T-helper 17 cell (primary cell): Measurements from ENCODE around the gene TLCD4. TPM values are rescaled to one million over a fixed set of nuclear protein-coding genes. Genes with fewer than 3 reads are reported as not detected.
A peak's percentile ranks its signal among the peaks of the same experiment; 100 is the strongest.

ENCODE experiments used
- ATAC-seq: fragments of 150-1000 bp; cut with Tn5 transposase; 2 replicates; pipeline ENCODE4 v1.10.0; 2021; ENCODE audit warnings: mild to moderate bottlenecking, moderate library complexity
- DNase-seq, 3 donors: peaks; one replicate each; pipeline versions ENCODE4 v3.0.0 to v3.0.0-alpha.2; 2020 to 2021
- H3K9me3 ChIP-seq: one replicate; pipeline ENCODE4 v1.7.0; 2013; ENCODE audit warnings: low read length, mild to moderate bottlenecking; ENCODE audit not compliant: control insufficient read depth, poor library complexity, severe bottlenecking
- H3K27ac Mint-ChIP-seq: one replicate; pipeline ENCODE4 v1.8.0; 2022; ENCODE audit warnings: mild to moderate bottlenecking, moderate library complexity, mixed read lengths
- H3K27me3 Mint-ChIP-seq: one replicate; pipeline ENCODE4 v1.8.0; 2022; ENCODE audit warnings: mixed read lengths
- H3K36me3 Mint-ChIP-seq: one replicate; pipeline ENCODE4 v1.8.0; 2022; ENCODE audit warnings: low read depth, mixed read lengths
- H3K4me1 Mint-ChIP-seq: one replicate; pipeline ENCODE4 v1.8.0; 2022; ENCODE audit warnings: mild to moderate bottlenecking, mixed read lengths
- H3K4me3 Mint-ChIP-seq: one replicate; pipeline ENCODE4 v1.8.0; 2022; ENCODE audit warnings: mild to moderate bottlenecking, moderate library complexity, mixed read lengths
- total RNA-seq, 4 donors: library from RNA in 2 of 4; stranded (reverse) in 2 of 4; gene quantifications; one replicate each; pipeline ENCODE4 v1.2.3 and lab custom pipeline; 2022 to 2026

The TLCD4 gene
- total RNA-seq, 2 donors from 2014 or later: 0.23 to 0.25 TPM

DNA sequence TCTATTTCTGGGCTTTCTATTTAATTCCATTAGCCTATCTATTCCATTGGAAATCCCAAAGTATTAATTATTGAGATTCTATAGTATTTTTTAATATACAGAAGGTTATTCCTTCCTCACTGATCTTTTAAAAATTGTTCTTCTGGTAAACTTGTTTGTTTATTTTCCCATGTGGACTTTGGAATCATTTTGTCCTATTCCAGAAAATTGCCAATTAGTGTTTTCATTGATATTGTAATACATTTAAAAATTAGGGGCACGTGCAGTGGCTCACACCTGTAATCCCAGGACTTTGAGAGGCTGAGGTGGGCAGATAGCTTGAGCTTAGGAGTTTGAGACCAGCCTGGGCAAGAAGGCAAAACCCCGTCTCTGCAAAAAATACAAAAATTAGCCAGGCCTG lies 8.4 kb upstream of the TLCD4 start:
- Mint-ChIP-seq H3K27ac (no peak overlapping the region), H3K36me3 (no peaks in the 10 kb centered on the region), H3K27me3 (peaks cover 41% of the 10 kb centered on the region), H3K4me1 (no peaks in the 10 kb centered on the region), H3K4me3 (no peak overlapping the region)
- DNase-seq: no peak
- ATAC-seq: no peak
- no peaks in the 10 kb centered on the region for H3K9me3 ChIP-seq

DNA sequence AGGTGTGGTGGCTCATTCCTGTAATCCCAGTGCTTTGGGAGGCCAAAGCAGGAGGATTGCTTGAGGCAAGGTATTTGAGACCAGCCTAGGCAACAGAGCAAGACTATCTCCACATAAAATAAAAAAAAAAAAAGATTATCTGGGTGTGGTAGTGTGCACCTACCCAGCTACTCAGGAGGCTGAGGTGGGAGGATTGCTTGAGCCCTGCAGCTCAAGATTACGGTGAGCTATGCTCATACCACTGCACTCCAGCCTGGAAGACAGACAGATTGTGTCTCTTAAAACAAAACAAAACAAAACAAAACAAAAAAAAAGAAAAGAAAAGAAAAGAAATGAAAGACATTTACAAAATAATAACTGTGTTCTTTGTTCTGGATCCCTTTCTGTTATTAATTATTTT lies 6.1 kb upstream of the TLCD4 start:
- no peak overlapping the region for H3K27ac Mint-ChIP-seq

DNA sequence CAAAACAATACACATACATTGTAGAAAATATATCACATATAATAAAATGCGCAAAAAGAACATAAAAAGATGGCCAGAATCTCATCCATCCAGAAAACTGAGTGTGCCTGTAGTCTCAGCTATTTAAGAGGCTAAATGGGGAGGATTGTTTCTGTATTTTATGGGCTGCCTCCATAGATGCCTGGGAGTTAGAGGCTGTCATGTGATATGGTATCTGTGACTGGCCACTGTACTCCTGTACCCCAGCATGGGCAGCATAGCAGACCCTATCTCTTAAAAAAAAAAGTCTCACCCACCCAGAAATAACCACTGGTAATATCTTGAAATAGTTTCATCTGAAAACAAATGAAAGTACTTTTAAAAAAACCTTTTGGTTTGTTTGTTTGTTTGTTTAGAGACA lies 3.5 kb upstream of the TLCD4 start:
- no peak for ATAC-seq
- Mint-ChIP-seq H3K4me3 (no peak overlapping the region), H3K4me1 (peaks cover 4% of the 10 kb centered on the region), H3K36me3 (no peaks in the 10 kb centered on the region), H3K27ac (no peak overlapping the region), H3K27me3 (peaks cover 35% of the 10 kb centered on the region)
- DNase-seq: no peak
- H3K9me3 ChIP-seq: no peaks in the 10 kb centered on the region

More for the DNA sequence above, 6.1 kb upstream of the TLCD4 start:
- Mint-ChIP-seq H3K27me3 (peaks cover 38% of the 10 kb centered on the region), H3K4me1 (no peaks in the 10 kb centered on the region), H3K36me3 (no peaks in the 10 kb centered on the region), H3K4me3 (no peak overlapping the region)
- ATAC-seq: no peak
- no peaks in the 10 kb centered on the region for H3K9me3 ChIP-seq
- no peak for DNase-seq

DNA sequence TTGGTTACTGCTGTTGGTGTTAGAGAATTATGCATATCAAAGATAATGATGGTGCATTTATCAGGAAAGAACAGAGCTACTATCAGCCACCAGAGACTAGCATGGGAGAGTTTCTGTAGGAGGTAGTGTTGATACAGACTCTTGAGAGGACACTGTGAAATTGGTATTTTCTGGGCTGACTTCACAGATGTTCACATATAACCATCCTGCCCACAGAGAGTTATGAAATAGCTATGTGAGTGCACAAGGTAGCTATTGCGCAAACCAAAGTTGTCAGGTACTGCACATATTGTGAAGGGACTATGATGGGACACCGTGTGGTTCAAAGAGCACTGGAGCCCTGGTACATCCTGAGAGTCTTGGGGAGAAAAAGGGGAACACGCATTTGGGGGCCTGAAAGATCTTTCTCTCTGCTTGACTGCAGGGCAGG lies 1.4 kb upstream of the TLCD4 start:
- Mint-ChIP-seq H3K27me3 (peaks cover 52% of the 10 kb centered on the region), H3K4me1 (peaks cover 8% of the 10 kb centered on the region), H3K36me3 (no peaks in the 10 kb centered on the region), H3K4me3 (no peak overlapping the region), H3K27ac (no peak overlapping the region)
- H3K9me3 ChIP-seq: no peaks in the 10 kb centered on the region
- DNase-seq (no peak), ATAC-seq (no peak)

DNA sequence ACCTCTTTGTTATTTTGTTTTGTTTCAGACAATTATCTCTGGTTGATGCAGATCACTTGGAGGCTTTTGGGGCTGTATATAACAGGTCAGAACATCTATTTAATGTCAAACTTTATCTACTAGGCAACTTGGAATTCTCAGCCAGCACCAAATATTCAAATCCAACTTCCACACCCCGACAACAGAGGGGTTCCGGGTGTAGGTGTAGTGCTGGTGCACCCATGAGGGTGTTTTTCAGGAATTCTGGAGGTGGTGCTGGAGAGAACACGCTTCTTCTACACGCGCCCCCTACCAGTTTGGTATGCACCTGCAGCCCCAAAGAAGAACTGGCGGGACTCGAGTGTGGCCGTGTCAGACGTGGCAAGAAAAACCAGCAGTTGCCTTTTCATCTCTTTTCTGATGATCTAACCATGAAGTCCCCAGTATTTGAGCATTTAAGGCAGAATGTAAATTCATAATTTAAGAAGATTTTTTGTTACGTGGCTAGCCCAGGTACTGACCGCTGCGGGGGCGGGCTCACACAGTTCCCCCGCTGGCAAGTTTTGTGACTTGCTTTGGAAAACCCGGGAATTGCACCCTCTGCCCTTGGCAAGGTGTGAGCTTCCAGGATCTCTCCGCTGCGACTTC lies 462 bp upstream of the TLCD4 start:
- H3K4me3 Mint-ChIP-seq: peak overlapping the region; percentile 89
- ATAC-seq (peak; percentile 80), DNase-seq (peak; percentile 11 to 24 (median 11))
- peaks cover 10% of the 10 kb centered on the region for H3K4me1 Mint-ChIP-seq
- H3K9me3 ChIP-seq: no peaks in the 10 kb centered on the region
- no peak overlapping the region for H3K27ac Mint-ChIP-seq
- no peaks in the 10 kb centered on the region for H3K36me3 Mint-ChIP-seq
- H3K27me3 Mint-ChIP-seq: peaks cover 55% of the 10 kb centered on the region

DNA sequence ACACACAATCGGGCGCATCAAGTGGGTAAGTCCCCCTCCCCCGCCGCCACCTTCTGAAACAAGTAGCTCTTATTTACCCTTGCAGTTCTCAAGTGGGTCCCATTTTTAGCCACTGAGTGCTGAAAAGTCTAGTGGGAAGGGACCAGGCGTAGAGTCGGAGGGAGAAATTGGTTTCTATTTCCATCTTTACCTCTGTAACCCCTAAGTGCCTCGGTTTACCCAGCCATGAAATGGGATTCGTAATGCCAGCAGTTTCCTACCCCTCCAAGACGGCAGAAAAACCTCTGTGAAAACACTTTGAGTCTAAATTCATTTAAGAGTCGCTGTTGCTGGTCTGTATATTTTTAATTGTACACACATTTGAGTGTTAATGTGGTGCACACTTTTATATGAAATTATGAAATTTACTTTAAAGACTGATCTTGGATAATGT lies 928 bp downstream of the TLCD4 start:
- no peak for ATAC-seq

DNA sequence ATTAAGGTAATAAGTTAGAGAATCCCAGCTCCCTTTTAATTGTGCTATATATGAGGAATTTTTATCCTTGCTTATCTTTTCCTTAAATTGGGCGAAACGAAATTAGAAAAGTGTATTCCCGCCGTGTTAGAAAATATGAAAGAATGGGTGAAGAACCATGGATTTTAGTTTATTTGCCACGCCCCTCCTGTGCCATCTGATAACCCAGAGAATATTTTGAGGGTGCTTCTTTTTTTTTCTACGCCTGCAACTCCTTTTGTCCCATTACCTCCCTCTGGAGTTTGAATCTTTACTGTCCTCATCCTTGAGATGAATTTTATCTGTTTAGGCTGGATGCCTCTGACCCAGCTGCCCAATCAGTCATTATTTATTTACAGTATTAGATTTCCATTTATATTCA lies 1.6 kb downstream of the TLCD4 start:
- ATAC-seq: no peak
- Mint-ChIP-seq H3K36me3 (no peaks in the 10 kb centered on the region), H3K4me3 (peak overlapping the region; percentile 36), H3K4me1 (peaks cover 10% of the 10 kb centered on the region), H3K27me3 (peaks cover 56% of the 10 kb centered on the region), H3K27ac (no peak overlapping the region)
- DNase-seq: no peak
- H3K9me3 ChIP-seq: no peaks in the 10 kb centered on the region

More for the DNA sequence above, 928 bp downstream of the TLCD4 start:
- no peak for DNase-seq
- H3K4me3 Mint-ChIP-seq: peak overlapping the region; percentile 87
- peaks cover 10% of the 10 kb centered on the region for H3K4me1 Mint-ChIP-seq
- H3K9me3 ChIP-seq: no peaks in the 10 kb centered on the region
- H3K36me3 Mint-ChIP-seq: no peaks in the 10 kb centered on the region
- no peak overlapping the region for H3K27ac Mint-ChIP-seq
- H3K27me3 Mint-ChIP-seq: peaks cover 54% of the 10 kb centered on the region

DNA sequence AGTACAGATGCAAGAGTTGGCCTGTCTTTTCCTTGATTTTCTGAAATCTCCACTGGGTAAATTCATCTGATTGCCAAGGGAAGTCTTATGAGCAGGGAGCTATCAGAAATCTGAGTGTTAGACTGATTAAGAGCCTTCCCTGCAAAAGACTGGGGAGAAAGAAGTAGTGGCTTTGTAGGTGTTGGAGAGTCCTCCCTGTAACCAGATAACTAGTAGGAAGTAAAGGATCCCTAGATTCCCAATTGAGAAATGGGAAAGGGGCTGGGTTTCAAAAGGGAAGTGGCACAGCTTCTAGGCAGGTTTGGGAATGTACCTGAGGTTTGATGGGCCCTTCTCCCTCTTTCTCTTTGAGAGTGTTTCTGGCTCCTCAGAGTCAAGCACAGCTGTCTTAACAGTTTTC lies 2.1 kb downstream of the TLCD4 start:
- H3K4me3 Mint-ChIP-seq: no peak overlapping the region

DNA sequence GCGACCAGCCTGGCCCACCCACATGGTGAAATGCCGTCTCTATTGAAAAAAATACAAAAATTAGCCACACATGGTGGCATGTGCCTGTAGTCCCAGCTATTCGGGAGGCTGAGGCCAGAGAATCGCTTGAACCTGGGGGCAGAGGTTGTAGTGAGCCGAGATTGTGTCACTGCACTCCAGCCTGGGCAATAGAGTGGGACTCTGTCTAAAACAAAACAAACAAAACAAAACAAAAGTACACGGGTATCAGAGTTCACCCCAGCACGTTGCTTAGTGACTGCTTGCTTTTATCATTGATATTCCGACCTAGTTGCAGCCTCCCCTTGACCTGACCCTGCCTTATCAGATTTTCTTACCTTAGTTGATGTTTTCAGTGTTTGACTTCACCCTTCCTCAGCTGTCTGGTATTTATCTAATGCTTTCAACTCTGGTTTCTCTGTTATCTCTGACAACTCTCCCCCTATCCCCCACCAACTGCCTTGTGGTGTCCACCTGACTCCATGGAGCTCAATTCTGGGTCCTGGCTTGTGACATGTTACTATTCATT lies 5.1 kb downstream of the TLCD4 start:
- Mint-ChIP-seq H3K4me3 (no peak overlapping the region), H3K27me3 (peaks cover 64% of the 10 kb centered on the region), H3K36me3 (no peaks in the 10 kb centered on the region), H3K27ac (no peak overlapping the region), H3K4me1 (peaks cover 6% of the 10 kb centered on the region)
- DNase-seq (no peak), ATAC-seq (no peak)
- no peaks in the 10 kb centered on the region for H3K9me3 ChIP-seq

More for the DNA sequence above, 2.1 kb downstream of the TLCD4 start:
- DNase-seq (no peak), ATAC-seq (no peak)
- no peaks in the 10 kb centered on the region for H3K36me3 Mint-ChIP-seq
- no peaks in the 10 kb centered on the region for H3K9me3 ChIP-seq
- H3K4me1 Mint-ChIP-seq: peaks cover 10% of the 10 kb centered on the region
- no peak overlapping the region for H3K27ac Mint-ChIP-seq
- H3K27me3 Mint-ChIP-seq: peaks cover 59% of the 10 kb centered on the region

DNA sequence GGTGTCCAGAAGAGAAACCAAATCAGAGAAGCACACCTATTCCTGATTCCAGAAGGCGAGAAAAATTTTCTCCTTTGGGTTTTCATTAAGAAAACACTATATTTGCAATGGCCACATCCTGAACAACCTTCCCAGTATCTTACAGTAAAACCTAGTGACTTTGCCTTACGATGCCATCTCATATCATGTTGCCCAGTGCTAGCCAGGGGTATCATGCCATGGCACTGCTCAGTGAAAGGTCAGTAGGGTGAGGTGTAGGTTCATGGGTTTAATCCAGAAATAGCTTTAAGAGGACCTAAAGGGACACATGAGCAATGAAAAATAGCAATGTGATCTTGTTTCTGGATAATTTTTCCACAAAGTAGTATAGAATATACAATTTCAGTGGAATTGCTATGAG lies 7.2 kb downstream of the TLCD4 start:
- peaks cover 51% of the 10 kb centered on the region for H3K27me3 Mint-ChIP-seq
- ATAC-seq: no peak

DNA sequence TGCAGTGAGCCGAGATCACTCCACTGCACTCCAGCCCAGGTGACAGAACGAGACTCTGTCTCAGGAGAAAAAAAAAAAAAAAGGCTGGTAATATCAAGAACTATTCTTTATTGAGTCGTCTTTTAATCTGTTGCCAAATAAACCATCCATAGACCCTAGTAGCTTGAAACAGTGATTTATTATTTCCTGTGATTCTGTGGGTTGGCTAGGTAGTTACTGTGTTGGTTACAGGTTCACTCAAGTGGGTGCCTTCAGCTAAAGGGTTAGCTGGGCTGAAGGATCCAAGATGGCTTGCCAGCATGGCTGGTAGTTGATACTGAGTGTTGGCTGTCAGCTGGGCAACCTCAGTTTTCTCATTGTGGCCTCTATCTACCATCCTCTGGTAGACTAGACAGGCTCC lies 9.2 kb downstream of the TLCD4 start:
- H3K36me3 Mint-ChIP-seq: peaks cover 4% of the 10 kb centered on the region
- H3K27ac Mint-ChIP-seq: no peak overlapping the region
- DNase-seq: no peak
- H3K4me3 Mint-ChIP-seq: no peak overlapping the region
- ATAC-seq: no peak
- H3K27me3 Mint-ChIP-seq: peaks cover 33% of the 10 kb centered on the region
- no peaks in the 10 kb centered on the region for H3K4me1 Mint-ChIP-seq
- H3K9me3 ChIP-seq: no peaks in the 10 kb centered on the region

More for the DNA sequence above, 7.2 kb downstream of the TLCD4 start:
- Mint-ChIP-seq H3K4me3 (no peak overlapping the region), H3K4me1 (peaks cover 6% of the 10 kb centered on the region), H3K36me3 (no peaks in the 10 kb centered on the region), H3K27ac (no peak overlapping the region)
- H3K9me3 ChIP-seq: no peaks in the 10 kb centered on the region
- no peak for DNase-seq

DNA sequence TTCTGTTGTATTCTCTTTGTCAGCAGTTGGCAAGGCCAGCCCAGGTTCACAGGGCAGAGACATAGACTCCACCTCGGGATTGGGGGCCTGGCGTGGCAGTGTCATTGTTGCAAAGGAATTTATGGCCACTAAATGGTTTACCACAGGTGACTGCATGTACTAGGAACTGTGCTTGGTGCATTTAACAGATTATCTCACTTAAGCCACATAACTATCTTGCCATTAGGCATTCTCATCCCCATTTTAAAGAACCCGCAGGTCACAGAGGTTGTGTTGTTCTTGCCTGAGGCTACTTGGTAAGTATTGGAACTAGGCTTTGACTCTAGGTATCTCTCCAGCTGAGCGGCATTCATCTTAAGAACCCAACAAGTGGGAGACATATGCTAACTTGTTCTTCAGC lies 9.7 kb downstream of the TLCD4 start:
- peaks cover 28% of the 10 kb centered on the region for H3K27me3 Mint-ChIP-seq
- no peaks in the 10 kb centered on the region for H3K9me3 ChIP-seq
- ATAC-seq (no peak), DNase-seq (no peak)
- no peak overlapping the region for H3K4me3 Mint-ChIP-seq
- no peaks in the 10 kb centered on the region for H3K4me1 Mint-ChIP-seq
- H3K27ac Mint-ChIP-seq: no peak overlapping the region
- H3K36me3 Mint-ChIP-seq: peaks cover 4% of the 10 kb centered on the region

DNA sequence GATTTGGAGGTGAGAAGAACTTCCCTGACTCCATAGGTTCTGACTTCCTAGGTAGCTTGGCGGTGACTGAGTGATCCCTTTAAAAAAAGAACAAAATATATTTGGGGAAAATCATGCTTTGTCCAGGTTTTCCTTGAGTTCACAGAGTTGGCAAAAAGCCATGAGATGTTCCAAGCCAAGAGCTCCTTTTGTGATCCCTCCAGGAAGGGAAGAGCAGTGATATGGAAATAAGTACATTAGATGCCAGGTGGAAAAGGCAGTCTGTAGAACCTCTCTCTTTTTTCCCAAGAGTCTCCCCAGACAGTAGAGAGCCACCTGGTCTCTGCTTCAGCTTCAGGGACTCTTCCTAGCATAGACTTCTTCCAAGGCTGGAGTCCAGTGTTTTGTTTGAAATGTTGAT lies 10.2 kb downstream of the TLCD4 start:
- no peak overlapping the region for H3K4me3 Mint-ChIP-seq
- peaks cover 23% of the 10 kb centered on the region for H3K27me3 Mint-ChIP-seq
- DNase-seq: no peak
- no peaks in the 10 kb centered on the region for H3K9me3 ChIP-seq
- H3K36me3 Mint-ChIP-seq: peaks cover 4% of the 10 kb centered on the region
- ATAC-seq: no peak
- H3K4me1 Mint-ChIP-seq: no peaks in the 10 kb centered on the region
- H3K27ac Mint-ChIP-seq: no peak overlapping the region

DNA sequence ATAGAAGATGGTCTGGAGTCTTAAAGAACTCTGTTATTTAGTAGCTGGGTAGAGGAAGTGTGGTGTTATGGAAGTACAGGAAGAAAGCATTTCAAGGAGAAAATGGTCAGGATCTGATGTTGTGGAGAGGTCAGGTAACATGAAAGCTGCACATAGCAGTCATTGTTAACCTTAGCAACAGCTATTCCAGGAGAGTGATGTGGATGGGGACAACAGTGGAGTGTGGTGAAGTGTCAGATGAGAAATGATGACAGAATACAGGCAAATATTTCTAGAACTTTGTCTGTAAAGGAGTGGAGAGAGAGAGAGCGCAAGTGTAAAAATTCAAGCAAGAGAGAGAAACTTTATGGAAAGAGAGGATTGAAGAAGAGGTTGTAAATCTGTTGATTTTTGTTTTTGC lies 15.6 kb downstream of the TLCD4 start:
- H3K4me3 Mint-ChIP-seq: no peak overlapping the region
- peaks cover 4% of the 10 kb centered on the region for H3K36me3 Mint-ChIP-seq
- no peaks in the 10 kb centered on the region for H3K4me1 Mint-ChIP-seq
- H3K27ac Mint-ChIP-seq: no peak overlapping the region
- no peak for ATAC-seq
- no peaks in the 10 kb centered on the region for H3K9me3 ChIP-seq
- peaks cover 6% of the 10 kb centered on the region for H3K27me3 Mint-ChIP-seq
- DNase-seq: no peak
